ENCODE measurements around the gene MPRIP.

Gene MPRIP

DNA sequence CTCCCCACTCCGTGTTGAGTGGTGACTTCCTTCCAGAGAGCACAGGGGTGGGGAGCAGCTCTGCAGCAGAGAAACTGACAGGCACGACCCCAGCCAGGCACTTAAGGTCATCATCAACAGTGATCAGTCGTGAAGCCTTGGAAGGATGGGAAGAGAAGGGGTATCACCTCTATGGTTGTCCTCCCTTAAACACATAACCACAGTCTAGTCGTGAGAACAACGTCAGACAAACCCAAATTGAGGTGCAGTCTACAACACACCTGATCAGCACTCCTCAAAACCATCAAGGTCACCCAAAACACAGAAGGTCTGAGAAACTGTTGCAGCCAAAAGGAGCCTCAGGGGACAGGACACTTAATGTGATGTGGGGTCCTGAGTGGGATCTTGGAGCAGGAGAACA lies 68.3 kb downstream of the MPRIP start:
- ATAC-seq, result no peak
- TF ChIP-seq RARB (CRISPR knock-in tag; IDR thresholded peaks at IDR 0.05) (no peak), ZNF565 (CRISPR knock-in tag; conservative IDR thresholded peaks at IDR 0.05; ENCODE audit: low read depth) (no peak), ISL1 (CRISPR knock-in tag; IDR thresholded peaks at IDR 0.05) (no peak), PPARA (CRISPR knock-in tag; IDR thresholded peaks at IDR 0.05; ENCODE audit: borderline replicate concordance) (no peak), ZFP3 (CRISPR knock-in tag; IDR thresholded peaks at IDR 0.05) (no peak), ZC3H10 (CRISPR knock-in tag; IDR thresholded peaks at IDR 0.05) (no peak), TOX (CRISPR knock-in tag; IDR thresholded peaks at IDR 0.05; ENCODE audit: borderline replicate concordance) (no peak), OSR1 (CRISPR knock-in tag; IDR thresholded peaks at IDR 0.05) (no peak), CSDC2 (CRISPR knock-in tag; IDR thresholded peaks at IDR 0.05) (no peak)
- TF ChIP-seq, protein P1, sequence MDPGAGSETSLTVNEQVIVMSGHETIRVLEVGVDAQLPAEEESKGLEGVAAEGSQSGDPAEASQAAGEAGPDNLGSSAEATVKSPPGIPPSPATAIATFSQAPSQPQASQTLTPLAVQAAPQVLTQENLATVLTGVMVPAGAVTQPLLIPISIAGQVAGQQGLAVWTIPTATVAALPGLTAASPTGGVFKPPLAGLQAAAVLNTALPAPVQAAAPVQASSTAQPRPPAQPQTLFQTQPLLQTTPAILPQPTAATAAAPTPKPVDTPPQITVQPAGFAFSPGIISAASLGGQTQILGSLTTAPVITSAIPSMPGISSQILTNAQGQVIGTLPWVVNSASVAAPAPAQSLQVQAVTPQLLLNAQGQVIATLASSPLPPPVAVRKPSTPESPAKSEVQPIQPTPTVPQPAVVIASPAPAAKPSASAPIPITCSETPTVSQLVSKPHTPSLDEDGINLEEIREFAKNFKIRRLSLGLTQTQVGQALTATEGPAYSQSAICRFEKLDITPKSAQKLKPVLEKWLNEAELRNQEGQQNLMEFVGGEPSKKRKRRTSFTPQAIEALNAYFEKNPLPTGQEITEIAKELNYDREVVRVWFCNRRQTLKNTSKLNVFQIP (CRISPR knock-in tag; IDR thresholded peaks at IDR 0.05; ENCODE audit: borderline replicate concordance, low read depth), result no peak
- TF ChIP-seq, protein P2, sequence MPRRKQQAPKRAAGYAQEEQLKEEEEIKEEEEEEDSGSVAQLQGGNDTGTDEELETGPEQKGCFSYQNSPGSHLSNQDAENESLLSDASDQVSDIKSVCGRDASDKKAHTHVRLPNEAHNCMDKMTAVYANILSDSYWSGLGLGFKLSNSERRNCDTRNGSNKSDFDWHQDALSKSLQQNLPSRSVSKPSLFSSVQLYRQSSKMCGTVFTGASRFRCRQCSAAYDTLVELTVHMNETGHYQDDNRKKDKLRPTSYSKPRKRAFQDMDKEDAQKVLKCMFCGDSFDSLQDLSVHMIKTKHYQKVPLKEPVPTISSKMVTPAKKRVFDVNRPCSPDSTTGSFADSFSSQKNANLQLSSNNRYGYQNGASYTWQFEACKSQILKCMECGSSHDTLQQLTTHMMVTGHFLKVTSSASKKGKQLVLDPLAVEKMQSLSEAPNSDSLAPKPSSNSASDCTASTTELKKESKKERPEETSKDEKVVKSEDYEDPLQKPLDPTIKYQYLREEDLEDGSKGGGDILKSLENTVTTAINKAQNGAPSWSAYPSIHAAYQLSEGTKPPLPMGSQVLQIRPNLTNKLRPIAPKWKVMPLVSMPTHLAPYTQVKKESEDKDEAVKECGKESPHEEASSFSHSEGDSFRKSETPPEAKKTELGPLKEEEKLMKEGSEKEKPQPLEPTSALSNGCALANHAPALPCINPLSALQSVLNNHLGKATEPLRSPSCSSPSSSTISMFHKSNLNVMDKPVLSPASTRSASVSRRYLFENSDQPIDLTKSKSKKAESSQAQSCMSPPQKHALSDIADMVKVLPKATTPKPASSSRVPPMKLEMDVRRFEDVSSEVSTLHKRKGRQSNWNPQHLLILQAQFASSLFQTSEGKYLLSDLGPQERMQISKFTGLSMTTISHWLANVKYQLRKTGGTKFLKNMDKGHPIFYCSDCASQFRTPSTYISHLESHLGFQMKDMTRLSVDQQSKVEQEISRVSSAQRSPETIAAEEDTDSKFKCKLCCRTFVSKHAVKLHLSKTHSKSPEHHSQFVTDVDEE (CRISPR knock-in tag; IDR thresholded peaks at IDR 0.05), result no peak
- TF ChIP-seq, protein P3, sequence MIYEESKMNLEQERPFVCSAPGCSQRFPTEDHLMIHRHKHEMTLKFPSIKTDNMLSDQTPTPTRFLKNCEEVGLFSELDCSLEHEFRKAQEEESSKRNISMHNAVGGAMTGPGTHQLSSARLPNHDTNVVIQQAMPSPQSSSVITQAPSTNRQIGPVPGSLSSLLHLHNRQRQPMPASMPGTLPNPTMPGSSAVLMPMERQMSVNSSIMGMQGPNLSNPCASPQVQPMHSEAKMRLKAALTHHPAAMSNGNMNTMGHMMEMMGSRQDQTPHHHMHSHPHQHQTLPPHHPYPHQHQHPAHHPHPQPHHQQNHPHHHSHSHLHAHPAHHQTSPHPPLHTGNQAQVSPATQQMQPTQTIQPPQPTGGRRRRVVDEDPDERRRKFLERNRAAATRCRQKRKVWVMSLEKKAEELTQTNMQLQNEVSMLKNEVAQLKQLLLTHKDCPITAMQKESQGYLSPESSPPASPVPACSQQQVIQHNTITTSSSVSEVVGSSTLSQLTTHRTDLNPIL (CRISPR knock-in tag; IDR thresholded peaks at IDR 0.05; ENCODE audit: low read depth), result no peak
- TF ChIP-seq, protein P4, sequence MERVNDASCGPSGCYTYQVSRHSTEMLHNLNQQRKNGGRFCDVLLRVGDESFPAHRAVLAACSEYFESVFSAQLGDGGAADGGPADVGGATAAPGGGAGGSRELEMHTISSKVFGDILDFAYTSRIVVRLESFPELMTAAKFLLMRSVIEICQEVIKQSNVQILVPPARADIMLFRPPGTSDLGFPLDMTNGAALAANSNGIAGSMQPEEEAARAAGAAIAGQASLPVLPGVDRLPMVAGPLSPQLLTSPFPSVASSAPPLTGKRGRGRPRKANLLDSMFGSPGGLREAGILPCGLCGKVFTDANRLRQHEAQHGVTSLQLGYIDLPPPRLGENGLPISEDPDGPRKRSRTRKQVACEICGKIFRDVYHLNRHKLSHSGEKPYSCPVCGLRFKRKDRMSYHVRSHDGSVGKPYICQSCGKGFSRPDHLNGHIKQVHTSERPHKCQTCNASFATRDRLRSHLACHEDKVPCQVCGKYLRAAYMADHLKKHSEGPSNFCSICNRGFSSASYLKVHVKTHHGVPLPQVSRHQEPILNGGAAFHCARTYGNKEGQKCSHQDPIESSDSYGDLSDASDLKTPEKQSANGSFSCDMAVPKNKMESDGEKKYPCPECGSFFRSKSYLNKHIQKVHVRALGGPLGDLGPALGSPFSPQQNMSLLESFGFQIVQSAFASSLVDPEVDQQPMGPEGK (CRISPR knock-in tag; IDR thresholded peaks at IDR 0.05; ENCODE audit: borderline replicate concordance), result no peak

DNA sequence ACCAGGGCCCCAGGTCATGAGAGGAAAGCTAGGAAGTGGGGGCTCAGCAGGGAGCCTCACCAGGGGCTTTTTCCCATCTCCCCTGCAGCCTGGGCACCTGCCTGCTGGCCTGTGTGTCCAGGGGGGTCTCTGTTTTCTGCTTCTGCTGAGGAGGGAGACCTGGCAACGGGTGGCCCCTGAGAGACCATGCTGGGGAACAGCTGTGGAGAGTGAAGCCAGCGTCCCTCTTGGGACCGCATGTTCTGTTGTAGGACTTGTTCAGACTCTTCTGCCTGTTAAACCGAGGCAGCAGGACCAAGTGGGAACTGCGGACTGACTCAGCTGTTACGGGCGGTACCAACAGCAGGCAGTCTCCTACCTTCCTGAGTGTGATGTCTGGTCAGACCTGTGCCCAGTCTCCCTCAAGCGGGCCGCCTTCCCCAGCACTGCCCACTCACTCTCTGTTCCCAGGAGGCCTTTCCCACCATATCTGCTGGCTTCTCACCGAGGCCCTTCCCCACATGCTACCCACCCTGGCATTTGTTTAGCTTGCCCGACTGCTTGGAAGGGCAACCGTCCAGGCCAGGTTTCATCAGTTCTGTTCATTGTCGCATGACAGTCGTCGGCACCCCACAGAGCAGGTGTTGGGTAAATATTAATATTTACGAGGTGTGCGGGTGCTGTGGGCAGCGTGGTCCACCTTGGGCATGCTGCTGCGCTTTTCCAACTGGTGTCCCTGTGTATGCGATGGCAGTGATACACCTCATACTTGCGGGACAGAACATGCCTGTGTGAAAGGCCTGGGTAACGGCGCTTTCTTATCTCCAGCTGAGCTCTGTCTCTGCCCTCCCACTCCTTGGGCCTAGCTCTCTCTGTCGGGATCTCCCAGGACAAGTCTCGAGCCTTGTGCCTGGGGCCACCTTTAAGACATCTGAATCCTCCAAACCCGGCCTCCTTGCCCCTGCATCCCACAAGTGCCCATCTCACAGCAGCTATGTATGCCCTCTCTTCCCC lies 69.4 kb downstream of the MPRIP start:
- no peak for ATAC-seq
- TF ChIP-seq CSDC2 (CRISPR knock-in tag; IDR thresholded peaks at IDR 0.05), result no peak
- TF ChIP-seq TOX (CRISPR knock-in tag; IDR thresholded peaks at IDR 0.05; ENCODE audit: borderline replicate concordance), result no peak
- TF ChIP-seq ARNTL (CRISPR knock-in tag; IDR thresholded peaks at IDR 0.05; ENCODE audit: borderline replicate concordance, low read depth), result no peak
- no peak for TF ChIP-seq ISL1 (CRISPR knock-in tag; IDR thresholded peaks at IDR 0.05)
- TF ChIP-seq PPARA (CRISPR knock-in tag; IDR thresholded peaks at IDR 0.05; ENCODE audit: borderline replicate concordance), result no peak
- TF ChIP-seq ESRRG (CRISPR knock-in tag; IDR thresholded peaks at IDR 0.05), result no peak
- TF ChIP-seq ZNF70 (CRISPR knock-in tag; IDR thresholded peaks at IDR 0.05), result no peak
- TF ChIP-seq RARB (CRISPR knock-in tag; IDR thresholded peaks at IDR 0.05), result no peak
- TF ChIP-seq GLIS3 (CRISPR knock-in tag; IDR thresholded peaks at IDR 0.05), result no peak

DNA sequence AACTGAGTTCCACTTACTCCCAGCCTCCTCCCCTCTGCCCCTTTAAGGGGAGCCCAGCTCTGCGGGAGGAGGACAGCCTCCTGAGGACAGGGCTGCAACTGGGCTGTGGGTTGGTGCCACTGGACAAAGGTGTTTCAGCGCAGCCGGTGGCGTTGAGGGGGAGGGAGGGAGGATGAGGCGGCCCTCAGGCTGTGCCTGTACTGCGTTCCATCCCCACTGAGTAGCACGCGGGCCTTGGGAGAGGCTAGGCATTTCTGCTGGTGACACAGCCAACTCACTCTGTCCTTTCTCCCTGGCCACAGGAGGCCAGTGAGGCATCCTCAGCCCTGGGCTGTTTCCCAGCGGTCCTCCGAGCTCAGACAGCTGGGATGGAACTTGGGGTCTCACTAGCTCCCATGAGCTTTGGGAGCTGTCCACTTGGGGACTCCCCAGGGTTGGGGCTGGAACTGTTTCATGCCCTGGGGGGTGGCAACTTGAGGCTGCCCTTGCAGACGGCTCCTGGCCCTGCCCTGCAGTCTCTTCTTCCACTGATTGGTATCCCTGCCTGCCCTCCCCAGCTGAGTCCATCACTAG lies 70.5 kb downstream of the MPRIP start:
- no peak for ATAC-seq
- no peak for TF ChIP-seq OSR1 (CRISPR knock-in tag; IDR thresholded peaks at IDR 0.05)
- no peak for TF ChIP-seq ZNF70 (CRISPR knock-in tag; IDR thresholded peaks at IDR 0.05)
- no peak for TF ChIP-seq PPARA (CRISPR knock-in tag; IDR thresholded peaks at IDR 0.05; ENCODE audit: borderline replicate concordance)
- TF ChIP-seq BACH2 (CRISPR knock-in tag; IDR thresholded peaks at IDR 0.05; ENCODE audit: borderline replicate concordance), result no peak
- no peak for TF ChIP-seq ARNTL (CRISPR knock-in tag; IDR thresholded peaks at IDR 0.05; ENCODE audit: borderline replicate concordance, low read depth)
- TF ChIP-seq ISL1 (CRISPR knock-in tag; IDR thresholded peaks at IDR 0.05), result no peak
- no peak for TF ChIP-seq ZFP3 (CRISPR knock-in tag; IDR thresholded peaks at IDR 0.05)
- TF ChIP-seq ZC3H10 (CRISPR knock-in tag; IDR thresholded peaks at IDR 0.05), result no peak
- TF ChIP-seq TOX (CRISPR knock-in tag; IDR thresholded peaks at IDR 0.05; ENCODE audit: borderline replicate concordance), result no peak
- TF ChIP-seq, protein P5, sequence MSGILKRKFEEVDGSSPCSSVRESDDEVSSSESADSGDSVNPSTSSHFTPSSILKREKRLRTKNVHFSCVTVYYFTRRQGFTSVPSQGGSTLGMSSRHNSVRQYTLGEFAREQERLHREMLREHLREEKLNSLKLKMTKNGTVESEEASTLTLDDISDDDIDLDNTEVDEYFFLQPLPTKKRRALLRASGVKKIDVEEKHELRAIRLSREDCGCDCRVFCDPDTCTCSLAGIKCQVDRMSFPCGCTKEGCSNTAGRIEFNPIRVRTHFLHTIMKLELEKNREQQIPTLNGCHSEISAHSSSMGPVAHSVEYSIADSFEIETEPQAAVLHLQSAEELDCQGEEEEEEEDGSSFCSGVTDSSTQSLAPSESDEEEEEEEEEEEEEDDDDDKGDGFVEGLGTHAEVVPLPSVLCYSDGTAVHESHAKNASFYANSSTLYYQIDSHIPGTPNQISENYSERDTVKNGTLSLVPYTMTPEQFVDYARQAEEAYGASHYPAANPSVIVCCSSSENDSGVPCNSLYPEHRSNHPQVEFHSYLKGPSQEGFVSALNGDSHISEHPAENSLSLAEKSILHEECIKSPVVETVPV (CRISPR knock-in tag; IDR thresholded peaks at IDR 0.05), result no peak
- TF ChIP-seq, protein P2 (CRISPR knock-in tag; IDR thresholded peaks at IDR 0.05), result no peak
- no peak for TF ChIP-seq TCF4 (CRISPR knock-in tag; IDR thresholded peaks at IDR 0.05; ENCODE audit: borderline replicate concordance)
- TF ChIP-seq, protein P4 (CRISPR knock-in tag; IDR thresholded peaks at IDR 0.05; ENCODE audit: borderline replicate concordance), result no peak

Data from SK-N-SH treated with all-trans-retinoic acid at 6 μM for 48 hours (cell line).